SK-N-SH (cell line): ENCODE measurements around the gene STAT1.

Experiments
- EP300 ChIP-seq, 2 experiments: IDR thresholded peaks; 2 replicates each; pipeline versions ENCODE4 v1.4.0 to v1.6.1; 2012; ENCODE audit warnings: borderline replicate concordance in 1 of 2, low read depth in 1 of 2, low read length in 1 of 2
- EZH2phosphoT487 ChIP-seq: fragments of 200-600 bp; sonication (generic); IDR thresholded peaks from 2 replicates; pipeline ENCODE4 v1.6.1; 2017; ENCODE audit warnings: low read depth, mixed run types, mild to moderate bottlenecking, antibody characterized with exemption, moderate library complexity, borderline replicate concordance
- FOSL2 ChIP-seq: IDR thresholded peaks from 2 replicates; pipeline ENCODE4 v1.4.0; 2012; ENCODE audit warnings: low read depth, mild to moderate bottlenecking, moderate library complexity, borderline replicate concordance
- IRF3 ChIP-seq: fragments of 150-350 bp; IDR thresholded peaks from 2 replicates; pipeline ENCODE4 v1.6.1; 2016; ENCODE audit warnings: mild to moderate bottlenecking, low read depth, low read length
- NRF1 ChIP-seq: IDR thresholded peaks from 2 replicates; pipeline ENCODE4 v1.6.1; 2012; ENCODE audit warnings: low read depth, mild to moderate bottlenecking, low read length
- POLR2AphosphoS5 ChIP-seq: IDR thresholded peaks from 2 replicates; pipeline ENCODE4 v1.6.1; 2012; ENCODE audit warnings: low read depth, low read length
- SIN3A ChIP-seq: IDR thresholded peaks from 2 replicates; pipeline ENCODE4 v1.6.1; 2012; ENCODE audit warnings: low read depth, mild to moderate bottlenecking, low read length, moderate library complexity, borderline replicate concordance
- YY1 ChIP-seq: IDR thresholded peaks from 2 replicates; pipeline ENCODE4 v1.4.0; 2012; ENCODE audit warnings: low read depth, mild to moderate bottlenecking
- TF ChIP-seq, protein P1 (sequence below): fragments of 200-600 bp; sonication (generic); IDR thresholded peaks from 2 replicates; pipeline ENCODE4 v1.6.1; 2017; ENCODE audit warnings: antibody characterized with exemption, mild to moderate bottlenecking, moderate library complexity
- TF ChIP-seq, protein P2 (sequence below): IDR thresholded peaks from 2 replicates; pipeline ENCODE4; 2012

DNA sequence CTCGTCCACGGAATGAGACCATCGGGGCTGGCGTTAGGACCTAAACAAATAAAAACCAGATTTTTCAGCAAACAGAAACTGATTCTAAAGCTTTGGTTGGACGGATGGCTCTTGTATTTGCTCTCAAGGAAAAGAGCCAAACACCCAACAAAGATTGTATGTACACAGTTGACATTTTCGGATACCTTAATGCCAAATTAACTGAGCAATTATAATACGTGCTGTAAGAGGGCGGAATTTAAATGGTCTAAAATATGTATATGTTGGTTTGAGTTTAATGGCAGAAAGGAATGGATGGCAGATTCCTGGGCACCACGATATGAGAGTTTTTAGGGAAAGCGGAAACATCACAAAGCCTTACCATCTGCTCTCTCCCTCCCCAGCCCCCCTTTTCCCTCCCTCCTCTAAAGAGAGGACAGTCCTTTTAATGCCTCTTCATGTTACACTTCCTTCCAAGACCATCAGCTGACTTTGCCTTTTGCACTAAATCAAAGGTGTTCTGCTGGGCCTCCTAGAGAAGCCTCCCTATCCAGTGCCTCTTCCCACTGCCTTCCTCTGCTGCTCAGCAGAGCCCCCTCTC, 33.3 kb downstream of the STAT1 start:
- TF ChIP-seq NRF1 (no peak), SIN3A (no peak), IRF3 (no peak), EZH2phosphoT487 (no peak), FOSL2 (no peak), EP300 (IDR thresholded peaks at IDR 0.05; ENCODE audit: borderline replicate concordance in 1 of 2, low read depth in 1 of 2, low read length in 1 of 2) (no peak), YY1 (no peak), POLR2AphosphoS5 (no peak)
- TF ChIP-seq, protein P1, sequence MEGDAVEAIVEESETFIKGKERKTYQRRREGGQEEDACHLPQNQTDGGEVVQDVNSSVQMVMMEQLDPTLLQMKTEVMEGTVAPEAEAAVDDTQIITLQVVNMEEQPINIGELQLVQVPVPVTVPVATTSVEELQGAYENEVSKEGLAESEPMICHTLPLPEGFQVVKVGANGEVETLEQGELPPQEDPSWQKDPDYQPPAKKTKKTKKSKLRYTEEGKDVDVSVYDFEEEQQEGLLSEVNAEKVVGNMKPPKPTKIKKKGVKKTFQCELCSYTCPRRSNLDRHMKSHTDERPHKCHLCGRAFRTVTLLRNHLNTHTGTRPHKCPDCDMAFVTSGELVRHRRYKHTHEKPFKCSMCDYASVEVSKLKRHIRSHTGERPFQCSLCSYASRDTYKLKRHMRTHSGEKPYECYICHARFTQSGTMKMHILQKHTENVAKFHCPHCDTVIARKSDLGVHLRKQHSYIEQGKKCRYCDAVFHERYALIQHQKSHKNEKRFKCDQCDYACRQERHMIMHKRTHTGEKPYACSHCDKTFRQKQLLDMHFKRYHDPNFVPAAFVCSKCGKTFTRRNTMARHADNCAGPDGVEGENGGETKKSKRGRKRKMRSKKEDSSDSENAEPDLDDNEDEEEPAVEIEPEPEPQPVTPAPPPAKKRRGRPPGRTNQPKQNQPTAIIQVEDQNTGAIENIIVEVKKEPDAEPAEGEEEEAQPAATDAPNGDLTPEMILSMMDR: no peak
- TF ChIP-seq, protein P2, sequence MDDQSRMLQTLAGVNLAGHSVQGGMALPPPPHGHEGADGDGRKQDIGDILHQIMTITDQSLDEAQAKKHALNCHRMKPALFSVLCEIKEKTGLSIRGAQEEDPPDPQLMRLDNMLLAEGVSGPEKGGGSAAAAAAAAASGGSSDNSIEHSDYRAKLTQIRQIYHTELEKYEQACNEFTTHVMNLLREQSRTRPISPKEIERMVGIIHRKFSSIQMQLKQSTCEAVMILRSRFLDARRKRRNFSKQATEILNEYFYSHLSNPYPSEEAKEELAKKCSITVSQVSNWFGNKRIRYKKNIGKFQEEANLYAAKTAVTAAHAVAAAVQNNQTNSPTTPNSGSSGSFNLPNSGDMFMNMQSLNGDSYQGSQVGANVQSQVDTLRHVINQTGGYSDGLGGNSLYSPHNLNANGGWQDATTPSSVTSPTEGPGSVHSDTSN: no peak
